ENCODE data around the gene ST7.

GRCh38 chr7:117036053-117036669 lies 82.9 kb downstream of the ST7 start:
- TF ChIP-seq POLR2A (IDR thresholded peaks at IDR 0.05; ENCODE audit: low read depth, low read length) (no peak), CTCF (IDR thresholded peaks at IDR 0.05; ENCODE audit: extremely low read depth in 1 of 2, insufficient read depth in 1 of 2, low read depth in 1 of 2, low read length in 2 of 2) (no peak), EZH2 (IDR thresholded peaks at IDR 0.05; ENCODE audit: borderline replicate concordance, low read depth, low read length, severe bottlenecking) (no peak)

Data from endothelial cell of umbilical vein (primary cell).